ENCODE measurements around the gene ATIC.

GRCh38 chr2:215376103-215376780, 64.4 kb downstream of the ATIC start:
- no peak for TF ChIP-seq CTCF (IDR thresholded peaks at IDR 0.05)
- no peak for TF ChIP-seq POLR2A (IDR thresholded peaks at IDR 0.05)

Measured in ovary (tissue), 3 donors.